Uterus (tissue), 4 donors: ENCODE data around the gene PRKG1. TPM values are rescaled to one million over a fixed set of nuclear protein-coding genes. Genes with fewer than 3 reads are reported as not detected.
"Not testable (repeated sequence)": the region's sequence is repeated elsewhere in the genome, so short reads cannot be mapped to it uniquely, and the experiment has no call there.

Experiments
- DNase-seq, 2 donors: peaks; one replicate each; pipeline ENCODE4 v3.0.0-alpha.2; 2019 to 2020
- H3K27ac ChIP-seq, 2 donors: fragments of 200-600 bp; sonication (generic); 1 replicate in 1 of 2; 2 replicates in 1 of 2; pipeline ENCODE4 v1.5.1; 2016 to 2018
- H3K27me3 ChIP-seq, 2 donors: fragments of 200-600 bp; sonication (generic); one replicate each; pipeline ENCODE4 v1.5.1; 2018 to 2019; ENCODE audit warnings: control low read depth in 1 of 2
- H3K36me3 ChIP-seq, 2 donors: fragments of 200-600 bp; sonication (generic); one replicate each; pipeline ENCODE4 v1.5.1; 2019; ENCODE audit warnings: control low read depth in 1 of 2
- H3K4me1 ChIP-seq, 2 donors: fragments of 200-600 bp; sonication (generic); one replicate each; pipeline ENCODE4 v1.5.1; 2018 to 2019; ENCODE audit warnings: control low read depth in 1 of 2
- H3K4me3 ChIP-seq, 2 donors: fragments of 200-600 bp; sonication (generic); 1 replicate in 1 of 2; 2 replicates in 1 of 2; pipeline ENCODE4 v1.5.1; 2018 to 2019; ENCODE audit warnings: mild to moderate bottlenecking in 1 of 2
- H3K9me3 ChIP-seq, 2 donors: fragments of 200-600 bp; sonication (generic); one replicate each; pipeline ENCODE4 v1.5.1; 2019; ENCODE audit warnings: control low read depth in 1 of 2
- POLR2A ChIP-seq, 2 donors: fragments of 450-650 bp; IDR thresholded peaks; one replicate each; pipeline ENCODE4 v1.6.1; 2016; ENCODE audit warnings: antibody characterized with exemption in 2 of 2, mild to moderate bottlenecking in 1 of 2, moderate library complexity in 1 of 2
- intact Hi-C: fragments of 100-400 bp; cut with DNase I; formaldehyde crosslinking; loops from one replicate; pipeline ENCODE4 v1.15.1; 2023; ENCODE audit warnings: low total_unique reads
- total RNA-seq, 4 donors: library from RNA; depleted of rRNA in 3 of 4; stranded (reverse); fragments of >200 nt in 3 of 4; gene quantifications; one replicate each; pipeline versions ENCODE4 v1.1.0 to v1.2.4, GENCODE V29; 2014 to 2023
- TF ChIP-seq, protein P1 (sequence below), 4 experiments: fragments of 200-600 bp in 2 of 4; fragments of 450-650 bp in 2 of 4; sonication (generic) in 2 of 4; IDR thresholded peaks; one replicate each; pipeline ENCODE4 v1.5.1; 2016 to 2019; ENCODE audit warnings: antibody characterized with exemption in 4 of 4, mild to moderate bottlenecking in 2 of 4, moderate library complexity in 1 of 4
- donor health status: DM: yes; HTN: yes; CAD: no.

The PRKG1 gene
- total RNA-seq, 4 donors from 2014 or later: 32.4 to 136 (median 69.6) TPM

DNA sequence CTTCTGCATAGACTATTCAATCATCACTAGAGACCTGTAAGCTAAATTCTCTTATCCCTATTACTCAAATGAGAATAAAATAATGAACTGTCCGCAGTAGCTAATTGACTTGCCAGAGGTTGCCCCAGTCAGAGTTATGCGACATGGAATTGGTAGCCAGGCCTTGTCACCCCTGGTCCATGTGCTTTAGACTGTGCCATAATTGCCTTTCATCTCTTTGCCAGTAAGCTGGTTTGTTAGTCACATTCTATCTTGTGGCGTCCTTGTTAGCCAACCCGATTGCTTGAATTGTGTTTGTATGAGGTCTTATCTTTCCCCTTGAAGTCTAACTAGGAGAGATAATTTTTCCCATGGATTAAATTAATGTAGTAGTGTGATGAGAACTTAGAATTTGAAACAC is 362.5 kb downstream of the PRKG1 start:
- H3K36me3 ChIP-seq: no peaks in the 10 kb centered on the region
- intact Hi-C loops: no loop called here
- H3K4me1 ChIP-seq: no peaks in the 10 kb centered on the region
- TF ChIP-seq, protein P1, sequence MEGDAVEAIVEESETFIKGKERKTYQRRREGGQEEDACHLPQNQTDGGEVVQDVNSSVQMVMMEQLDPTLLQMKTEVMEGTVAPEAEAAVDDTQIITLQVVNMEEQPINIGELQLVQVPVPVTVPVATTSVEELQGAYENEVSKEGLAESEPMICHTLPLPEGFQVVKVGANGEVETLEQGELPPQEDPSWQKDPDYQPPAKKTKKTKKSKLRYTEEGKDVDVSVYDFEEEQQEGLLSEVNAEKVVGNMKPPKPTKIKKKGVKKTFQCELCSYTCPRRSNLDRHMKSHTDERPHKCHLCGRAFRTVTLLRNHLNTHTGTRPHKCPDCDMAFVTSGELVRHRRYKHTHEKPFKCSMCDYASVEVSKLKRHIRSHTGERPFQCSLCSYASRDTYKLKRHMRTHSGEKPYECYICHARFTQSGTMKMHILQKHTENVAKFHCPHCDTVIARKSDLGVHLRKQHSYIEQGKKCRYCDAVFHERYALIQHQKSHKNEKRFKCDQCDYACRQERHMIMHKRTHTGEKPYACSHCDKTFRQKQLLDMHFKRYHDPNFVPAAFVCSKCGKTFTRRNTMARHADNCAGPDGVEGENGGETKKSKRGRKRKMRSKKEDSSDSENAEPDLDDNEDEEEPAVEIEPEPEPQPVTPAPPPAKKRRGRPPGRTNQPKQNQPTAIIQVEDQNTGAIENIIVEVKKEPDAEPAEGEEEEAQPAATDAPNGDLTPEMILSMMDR (IDR thresholded peaks at IDR 0.05): no peak
- no peak for TF ChIP-seq POLR2A (IDR thresholded peaks at IDR 0.05)
- no peaks in the 10 kb centered on the region for H3K27me3 ChIP-seq
- H3K9me3 ChIP-seq: no peaks in the 10 kb centered on the region
- H3K4me3 ChIP-seq: no peak overlapping the region
- H3K27ac ChIP-seq: no peak overlapping the region
- no peak for DNase-seq

DNA sequence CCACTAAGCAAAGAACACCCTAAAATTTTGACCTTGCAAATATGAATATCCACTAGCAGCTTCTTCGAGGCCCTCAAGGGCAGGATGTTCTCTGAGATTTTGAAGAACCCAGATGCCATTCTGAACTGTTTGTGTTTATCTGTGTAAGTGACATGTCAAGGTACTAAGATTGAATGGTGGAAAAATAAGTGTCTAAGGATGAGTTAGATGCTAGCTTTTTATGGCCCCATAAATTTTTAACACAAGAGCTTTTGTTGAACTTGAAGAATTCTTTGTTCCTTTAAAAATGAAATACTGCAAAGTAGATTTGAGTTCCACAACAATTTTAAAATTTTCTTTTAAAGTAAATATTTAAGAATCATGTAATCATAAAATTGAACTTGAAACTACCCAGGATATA is 365.4 kb downstream of the PRKG1 start:
- H3K9me3 ChIP-seq: no peaks in the 10 kb centered on the region
- intact Hi-C loops: no loop called here
- no peak overlapping the region for H3K4me3 ChIP-seq
- no peaks in the 10 kb centered on the region for H3K27me3 ChIP-seq
- TF ChIP-seq POLR2A (IDR thresholded peaks at IDR 0.05): no peak
- TF ChIP-seq, protein P1 (IDR thresholded peaks at IDR 0.05): no peak
- H3K36me3 ChIP-seq: no peaks in the 10 kb centered on the region
- H3K4me1 ChIP-seq: no peaks in the 10 kb centered on the region
- no peak overlapping the region for H3K27ac ChIP-seq
- DNase-seq: no peak

- no peak overlapping the region for H3K27ac ChIP-seq
- H3K9me3 ChIP-seq: no peaks in the 10 kb centered on the region
- no peak for DNase-seq
- H3K4me1 ChIP-seq: no peaks in the 10 kb centered on the region
- H3K27me3 ChIP-seq: no peaks in the 10 kb centered on the region
- H3K4me3 ChIP-seq: no peak overlapping the region
- intact Hi-C loops: no loop called here
- TF ChIP-seq, protein P1 (IDR thresholded peaks at IDR 0.05): no peak
- no peak for TF ChIP-seq POLR2A (IDR thresholded peaks at IDR 0.05)
- H3K36me3 ChIP-seq: no peaks in the 10 kb centered on the region
These were observed 371.3 kb downstream of the PRKG1 start for GRCh38 chr10:51445588-51445987.

DNA sequence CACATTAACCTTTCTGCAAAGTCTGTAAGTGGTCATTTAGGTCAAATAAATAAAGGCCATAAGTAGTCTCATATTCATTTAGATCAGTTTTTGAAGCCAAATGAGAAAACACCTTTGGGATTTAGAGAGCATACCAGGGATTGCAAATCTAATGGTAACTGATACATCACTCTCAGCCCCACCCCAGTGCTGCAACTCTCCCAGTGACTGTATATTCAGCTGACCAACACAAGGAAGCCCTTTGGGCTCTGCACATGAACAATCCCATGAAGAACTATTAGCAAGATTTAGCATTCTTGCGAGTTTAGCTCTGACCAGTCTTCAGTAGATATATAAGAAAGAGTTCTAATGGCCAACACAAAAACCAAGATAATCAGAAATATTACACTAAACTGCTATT is 372.8 kb downstream of the PRKG1 start:
- Histone ChIP-seq H3K27me3 (no peaks in the 10 kb centered on the region), H3K27ac (no peak overlapping the region), H3K36me3 (no peaks in the 10 kb centered on the region), H3K4me1 (no peaks in the 10 kb centered on the region), H3K4me3 (no peak overlapping the region), H3K9me3 (no peaks in the 10 kb centered on the region)
- intact Hi-C loops: no loop called here
- no peak for DNase-seq
- TF ChIP-seq, protein P1 (IDR thresholded peaks at IDR 0.05): no peak
- TF ChIP-seq POLR2A (IDR thresholded peaks at IDR 0.05): no peak

DNA sequence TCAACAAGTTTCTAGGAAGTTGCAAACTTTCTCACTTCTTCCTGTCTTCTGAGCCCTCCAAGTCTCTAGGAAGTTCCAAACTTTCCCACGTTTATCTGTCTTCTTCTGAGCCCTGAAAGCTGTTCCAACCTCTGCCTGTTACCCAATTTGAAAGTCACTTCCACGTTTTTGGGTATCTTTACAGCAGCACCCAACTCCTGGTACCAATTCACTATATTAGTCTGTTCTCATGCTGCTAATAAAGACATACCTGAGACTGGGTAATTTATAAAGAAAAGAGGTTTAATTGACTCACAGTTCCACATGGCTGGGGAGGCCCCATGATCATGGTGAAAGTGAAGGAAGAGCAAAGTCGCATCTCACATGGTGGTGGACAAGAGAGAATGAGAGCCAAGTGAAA is 381.5 kb downstream of the PRKG1 start:
- H3K4me3 ChIP-seq, H3K4me1 ChIP-seq, H3K36me3 ChIP-seq, DNase-seq, intact Hi-C loops, H3K27ac ChIP-seq, H3K9me3 ChIP-seq, H3K27me3 ChIP-seq: not testable (repeated sequence)

DNA sequence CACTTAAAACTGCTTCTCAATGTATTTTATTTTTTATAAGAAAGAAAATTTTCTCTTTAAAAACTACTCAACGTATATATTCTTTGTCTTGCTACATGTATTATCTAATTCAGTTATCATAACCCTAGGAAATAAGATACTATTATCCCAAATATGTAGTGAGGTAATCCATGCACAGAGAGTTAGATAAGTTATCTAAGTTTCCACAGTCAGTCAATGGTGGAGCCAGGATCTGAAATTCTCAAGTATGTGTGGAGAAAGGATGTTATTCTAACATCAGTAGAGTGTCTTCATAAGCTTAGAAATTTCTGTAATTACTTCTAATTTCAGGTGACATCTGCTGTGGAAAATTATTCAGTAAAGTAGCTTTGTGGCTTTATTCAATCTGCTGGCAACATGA is 385.2 kb downstream of the PRKG1 start:
- no peak for DNase-seq

More for the DNA sequence above, 385.2 kb downstream of the PRKG1 start:
- Histone ChIP-seq H3K4me3 (no peak overlapping the region), H3K36me3 (no peaks in the 10 kb centered on the region), H3K4me1 (no peaks in the 10 kb centered on the region), H3K27me3 (no peaks in the 10 kb centered on the region), H3K27ac (no peak overlapping the region), H3K9me3 (no peaks in the 10 kb centered on the region)
- intact Hi-C loops: no loop called here
- no peak for TF ChIP-seq POLR2A (IDR thresholded peaks at IDR 0.05)
